Measurements from ENCODE around the gene TMPO.
"Not testable (repeated sequence)": the region's sequence is repeated elsewhere in the genome, so short reads cannot be mapped to it uniquely, and the experiment has no call there.

Gene TMPO

GRCh38 chr12:98595243-98595988 is 80.0 kb downstream of the TMPO start:
- Histone ChIP-seq H3K4me1 (ENCODE audit: low read depth, poor library complexity, severe bottlenecking) (peaks cover 21% of the 10 kb centered on the region), H2AFZ (ENCODE audit: low read depth) (no peak overlapping the region), H3K4me3 (IDR thresholded peaks at IDR 0.05; ENCODE audit: insufficient read depth, low read depth, low read length) (no peak overlapping the region), H4K20me1 (ENCODE audit: insufficient read depth) (peaks cover 31% of the 10 kb centered on the region), H3K9ac (peak overlapping the region; percentile 97; the same call in 1 of the 2 replicates), H3K79me2 (ENCODE audit: insufficient read depth, low read depth) (peaks cover 53% of the 10 kb centered on the region), H3K36me3 (ENCODE audit: insufficient read depth) (peaks cover 22% of the 10 kb centered on the region), H3K4me2 (peak overlapping the region; percentile 54), H3K27ac (no peak overlapping the region), H3K27me3 (ENCODE audit: insufficient read depth, low read depth) (no peaks in the 10 kb centered on the region)
- TF ChIP-seq CTCF (conservative IDR thresholded peaks at IDR 0.05; ENCODE audit: low read depth, low read length), result no peak

GRCh38 chr12:98597313-98597712 is 81.9 kb downstream of the TMPO start:
- H3K4me3 ChIP-seq (IDR thresholded peaks at IDR 0.05; ENCODE audit: insufficient read depth, low read depth, low read length); H2AFZ ChIP-seq (ENCODE audit: low read depth); H3K9ac ChIP-seq; H3K27ac ChIP-seq; H3K27me3 ChIP-seq (ENCODE audit: insufficient read depth, low read depth); H3K4me2 ChIP-seq: not testable (repeated sequence)
- peaks cover 21% of the 10 kb centered on the region for H3K4me1 ChIP-seq (ENCODE audit: low read depth, poor library complexity, severe bottlenecking)
- peaks cover 31% of the 10 kb centered on the region for H4K20me1 ChIP-seq (ENCODE audit: insufficient read depth)
- peaks cover 39% of the 10 kb centered on the region for H3K36me3 ChIP-seq (ENCODE audit: insufficient read depth)
- H3K79me2 ChIP-seq (ENCODE audit: insufficient read depth, low read depth), result peaks cover 53% of the 10 kb centered on the region

Data from KMS-11 (cell line).